Stimulated activated naive B cell treated with anti-CD40 and anti-IgM and Interleukin-4, amounts not matched to agents 10 μg/mL and 1 μg/mL and 100 μg/mL, for 72 hours (primary cell): ENCODE results near the gene IL22.
A peak's percentile ranks its signal among the peaks of the same experiment; 100 is the strongest.

Source experiments
- ATAC-seq, 2 donors: fragments of 150-1000 bp; cut with Tn5 transposase; replicated peaks; 2 replicates each; pipeline ENCODE4 v1.10.0; 2021; ENCODE audit warnings: moderate library complexity in 1 of 2
- DNase-seq: peaks from one replicate; pipeline ENCODE4 v3.0.0; 2021
- H3K27ac Mint-ChIP-seq: one replicate; pipeline ENCODE4 v1.8.0; 2022; ENCODE audit warnings: mild to moderate bottlenecking, mixed read lengths
- H3K27me3 Mint-ChIP-seq, 2 donors: one replicate each; pipeline ENCODE4 v1.8.0; 2022; ENCODE audit warnings: mixed read lengths in 2 of 2
- H3K36me3 Mint-ChIP-seq, 2 donors: one replicate each; pipeline ENCODE4 v1.8.0; 2022; ENCODE audit warnings: mixed read lengths in 2 of 2, mild to moderate bottlenecking in 1 of 2
- H3K4me1 Mint-ChIP-seq, 2 donors: one replicate each; pipeline ENCODE4 v1.8.0; 2022; ENCODE audit warnings: mixed read lengths in 2 of 2, mild to moderate bottlenecking in 1 of 2
- H3K4me3 Mint-ChIP-seq, 2 donors: one replicate each; pipeline ENCODE4 v1.8.0; 2022; ENCODE audit warnings: mild to moderate bottlenecking in 2 of 2, mixed read lengths in 2 of 2, moderate library complexity in 1 of 2
- H3K9me3 Mint-ChIP-seq, 2 donors: one replicate each; pipeline ENCODE4 v1.8.0; 2022; ENCODE audit warnings: mixed read lengths in 2 of 2, mild to moderate bottlenecking in 1 of 2

IL22 gene

GRCh38 chr12:68276402-68276930, 23.1 kb upstream of the IL22 start:
- H3K27me3 Mint-ChIP-seq = no peaks in the 10 kb centered on the region
- DNase-seq (no peak), ATAC-seq (no peak)
- no peaks in the 10 kb centered on the region for H3K9me3 Mint-ChIP-seq
- peaks cover 0 to 2% of the 10 kb centered on the region in 2 donors for H3K4me1 Mint-ChIP-seq
- H3K36me3 Mint-ChIP-seq = no peaks in the 10 kb centered on the region
- H3K27ac Mint-ChIP-seq = no peak overlapping the region
- H3K4me3 Mint-ChIP-seq = no peak overlapping the region

- peaks cover 0 to 2% of the 10 kb centered on the region in 2 donors for H3K4me1 Mint-ChIP-seq
- no peak for DNase-seq
- H3K36me3 Mint-ChIP-seq = no peaks in the 10 kb centered on the region
- H3K27me3 Mint-ChIP-seq = no peaks in the 10 kb centered on the region
- no peak overlapping the region for H3K4me3 Mint-ChIP-seq
- no peak for ATAC-seq
- no peaks in the 10 kb centered on the region for H3K9me3 Mint-ChIP-seq
- no peak overlapping the region for H3K27ac Mint-ChIP-seq
Observed at GRCh38 chr12:68272732-68273131, 19.3 kb upstream of the IL22 start.

GRCh38 chr12:68271346-68271745, 17.9 kb upstream of the IL22 start:
- Mint-ChIP-seq H3K4me3 (no peak overlapping the region), H3K36me3 (no peaks in the 10 kb centered on the region), H3K4me1 (peaks cover 0 to 2% of the 10 kb centered on the region in 2 donors), H3K27me3 (no peaks in the 10 kb centered on the region), H3K9me3 (no peaks in the 10 kb centered on the region), H3K27ac (no peak overlapping the region)
- DNase-seq (no peak), ATAC-seq (no peak)

- H3K4me3 Mint-ChIP-seq = no peak overlapping the region
- H3K27me3 Mint-ChIP-seq = peaks cover 4 to 5% of the 10 kb centered on the region in 2 donors
- no peak overlapping the region for H3K27ac Mint-ChIP-seq
- H3K4me1 Mint-ChIP-seq = peaks cover 0 to 2% of the 10 kb centered on the region in 2 donors
- ATAC-seq (no peak), DNase-seq (no peak)
- peaks cover 0 to 2% of the 10 kb centered on the region in 2 donors for H3K36me3 Mint-ChIP-seq
- no peaks in the 10 kb centered on the region for H3K9me3 Mint-ChIP-seq
Observed at GRCh38 chr12:68270358-68270757, 17.0 kb upstream of the IL22 start.

- Mint-ChIP-seq H3K4me1 (peaks cover 0 to 2% of the 10 kb centered on the region in 2 donors), H3K4me3 (no peak overlapping the region), H3K27me3 (peaks cover 5 to 6% of the 10 kb centered on the region in 2 donors), H3K36me3 (peaks cover 0 to 2% of the 10 kb centered on the region in 2 donors), H3K9me3 (no peaks in the 10 kb centered on the region), H3K27ac (no peak overlapping the region)
- DNase-seq (no peak), ATAC-seq (peak; percentile 31 to 33)
Observed at GRCh38 chr12:68269779-68270178, 16.4 kb upstream of the IL22 start.

- no peak overlapping the region for H3K27ac Mint-ChIP-seq
- ATAC-seq (no peak), DNase-seq (no peak)
- peaks cover 0 to 2% of the 10 kb centered on the region in 2 donors for H3K4me1 Mint-ChIP-seq
- no peaks in the 10 kb centered on the region for H3K9me3 Mint-ChIP-seq
- H3K4me3 Mint-ChIP-seq = no peak overlapping the region
- peaks cover 6 to 8% of the 10 kb centered on the region in 2 donors for H3K27me3 Mint-ChIP-seq
- H3K36me3 Mint-ChIP-seq = peaks cover 0 to 2% of the 10 kb centered on the region in 2 donors
Observed at GRCh38 chr12:68268967-68269366, 15.6 kb upstream of the IL22 start.

GRCh38 chr12:68267892-68268396, 14.5 kb upstream of the IL22 start:
- Mint-ChIP-seq H3K4me1 (peaks cover 0 to 2% of the 10 kb centered on the region in 2 donors), H3K27ac (no peak overlapping the region), H3K27me3 (peaks cover 6 to 8% of the 10 kb centered on the region in 2 donors), H3K9me3 (no peaks in the 10 kb centered on the region), H3K4me3 (no peak overlapping the region), H3K36me3 (peaks cover 0 to 2% of the 10 kb centered on the region in 2 donors)
- ATAC-seq (no peak), DNase-seq (no peak)

- Mint-ChIP-seq H3K27ac (no peak overlapping the region), H3K27me3 (peaks cover 6 to 13% of the 10 kb centered on the region in 2 donors), H3K4me3 (no peak overlapping the region), H3K9me3 (no peaks in the 10 kb centered on the region), H3K36me3 (peaks cover 0 to 2% of the 10 kb centered on the region in 2 donors), H3K4me1 (peaks cover 0 to 2% of the 10 kb centered on the region in 2 donors)
- DNase-seq = no peak
- no peak for ATAC-seq
Observed at GRCh38 chr12:68264857-68265256, 11.5 kb upstream of the IL22 start.

- Mint-ChIP-seq H3K36me3 (peaks cover 0 to 2% of the 10 kb centered on the region in 2 donors), H3K4me1 (peaks cover 0 to 2% of the 10 kb centered on the region in 2 donors), H3K4me3 (no peak overlapping the region), H3K27ac (no peak overlapping the region), H3K9me3 (no peaks in the 10 kb centered on the region), H3K27me3 (peaks cover 6 to 13% of the 10 kb centered on the region in 2 donors)
- DNase-seq (no peak), ATAC-seq (no peak)
Observed at GRCh38 chr12:68264158-68264855, 10.9 kb upstream of the IL22 start.

GRCh38 chr12:68263366-68263765, 10.0 kb upstream of the IL22 start:
- H3K9me3 Mint-ChIP-seq = no peaks in the 10 kb centered on the region
- ATAC-seq (no peak), DNase-seq (no peak)
- peaks cover 0 to 2% of the 10 kb centered on the region in 2 donors for H3K4me1 Mint-ChIP-seq
- no peak overlapping the region for H3K27ac Mint-ChIP-seq
- H3K4me3 Mint-ChIP-seq = no peak overlapping the region
- H3K36me3 Mint-ChIP-seq = peaks cover 0 to 2% of the 10 kb centered on the region in 2 donors
- peaks cover 11 to 13% of the 10 kb centered on the region in 2 donors for H3K27me3 Mint-ChIP-seq

GRCh38 chr12:68261896-68262295, 8.5 kb upstream of the IL22 start:
- Mint-ChIP-seq H3K27ac (no peak overlapping the region), H3K27me3 (peaks cover 13 to 14% of the 10 kb centered on the region in 2 donors), H3K4me1 (peaks cover 0 to 2% of the 10 kb centered on the region in 2 donors), H3K4me3 (no peak overlapping the region), H3K9me3 (no peaks in the 10 kb centered on the region), H3K36me3 (peaks cover 0 to 2% of the 10 kb centered on the region in 2 donors)
- DNase-seq (no peak), ATAC-seq (no peak)

- Mint-ChIP-seq H3K4me3 (no peak overlapping the region), H3K36me3 (no peaks in the 10 kb centered on the region), H3K4me1 (no peaks in the 10 kb centered on the region), H3K27me3 (peaks cover 8 to 9% of the 10 kb centered on the region in 2 donors), H3K27ac (no peak overlapping the region), H3K9me3 (no peaks in the 10 kb centered on the region)
- no peak for DNase-seq
- ATAC-seq = no peak
Observed at GRCh38 chr12:68260153-68260552, 6.7 kb upstream of the IL22 start.

GRCh38 chr12:68259318-68259940, 6.0 kb upstream of the IL22 start:
- Mint-ChIP-seq H3K4me3 (no peak overlapping the region), H3K27ac (no peak overlapping the region), H3K27me3 (peaks cover 5 to 8% of the 10 kb centered on the region in 2 donors), H3K4me1 (no peaks in the 10 kb centered on the region), H3K9me3 (no peaks in the 10 kb centered on the region), H3K36me3 (no peaks in the 10 kb centered on the region)
- peak; percentile 5 to 27 for ATAC-seq
- no peak for DNase-seq

- Mint-ChIP-seq H3K36me3 (no peaks in the 10 kb centered on the region), H3K4me1 (no peaks in the 10 kb centered on the region), H3K4me3 (no peak overlapping the region), H3K27ac (no peak overlapping the region), H3K9me3 (no peaks in the 10 kb centered on the region), H3K27me3 (peaks cover 13 to 15% of the 10 kb centered on the region in 2 donors)
- no peak for ATAC-seq
- DNase-seq = no peak
Observed at GRCh38 chr12:68252077-68252476, 1.3 kb downstream of the IL22 start.

- no peak for DNase-seq
- Mint-ChIP-seq H3K9me3 (no peaks in the 10 kb centered on the region), H3K4me3 (no peak overlapping the region)
Observed at GRCh38 chr12:68250454-68250853, 3.0 kb downstream of the IL22 start.

More at GRCh38 chr12:68250454-68250853, 3.0 kb downstream of the IL22 start:
- Mint-ChIP-seq H3K36me3 (no peaks in the 10 kb centered on the region), H3K27me3 (peaks cover 13 to 15% of the 10 kb centered on the region in 2 donors), H3K27ac (no peak overlapping the region), H3K4me1 (no peaks in the 10 kb centered on the region)
- ATAC-seq = no peak
